ENCODE measurements around the gene MGAT5B.

- TF ChIP-seq CTCF (IDR thresholded peaks at IDR 0.05) (no peak), EZH2 (IDR thresholded peaks at IDR 0.05) (no peak)
These were observed 104.8 kb downstream of the MGAT5B start for GRCh38 chr17:76973040-76973439.
